Body of pancreas (tissue), 4 donors: ENCODE data around the gene FICD.

ENCODE experiments used
- CTCF ChIP-seq, 7 experiments: fragments of 450-650 bp in 4 of 7; fragments of 200-600 bp in 3 of 7; sonication (generic) in 3 of 7; IDR thresholded peaks; one replicate each; pipeline ENCODE4 v1.5.1; 2016 to 2019; ENCODE audit warnings: antibody characterized with exemption in 7 of 7
- POLR2A ChIP-seq, 3 donors: fragments of 450-650 bp; IDR thresholded peaks; one replicate each; pipeline ENCODE4 v1.6.1; 2016; ENCODE audit warnings: antibody characterized with exemption in 3 of 3, mild to moderate bottlenecking in 2 of 3

- TF ChIP-seq POLR2A (IDR thresholded peaks at IDR 0.05) (no peak), CTCF (IDR thresholded peaks at IDR 0.05) (peak; percentile 75 to 85 (median 80))
Observed at GRCh38 chr12:108511633-108512540, 3.2 kb upstream of the FICD start.
